ENCODE data around the gene SASS6. TPM values are rescaled to one million over a fixed set of nuclear protein-coding genes. Genes with fewer than 3 reads are reported as not detected.
A peak's percentile ranks its signal among the peaks of the same experiment; 100 is the strongest.

The SASS6 gene
- total RNA-seq, 1 experiment from 2014 or later, result 16.8 TPM

DNA sequence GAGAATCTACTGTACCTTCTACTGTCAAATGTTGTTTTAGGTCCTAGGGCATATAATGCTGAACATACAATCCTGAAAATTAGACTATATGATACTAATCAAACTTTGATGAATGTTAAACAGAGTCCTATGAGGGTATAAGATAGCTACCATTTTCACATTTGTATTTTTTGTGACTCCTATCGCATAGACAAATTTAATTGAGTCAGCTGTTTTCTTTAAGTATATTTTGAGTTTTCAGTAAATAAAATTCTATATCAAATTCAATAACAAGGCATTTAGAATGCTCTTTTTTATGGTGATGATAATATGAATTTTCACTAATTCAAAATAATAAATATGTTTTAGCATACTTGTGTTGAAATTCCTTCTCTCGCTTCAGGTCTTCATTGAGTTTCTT, 35.3 kb upstream of the SASS6 start:
- CTCF ChIA-PET, result no interaction called here
- no TSS peak for BruUV-seq (replicated peaks)
- intact Hi-C loops (cut with micrococcal nuclease; ENCODE audit: unreplicated experiment), result no loop called here

DNA sequence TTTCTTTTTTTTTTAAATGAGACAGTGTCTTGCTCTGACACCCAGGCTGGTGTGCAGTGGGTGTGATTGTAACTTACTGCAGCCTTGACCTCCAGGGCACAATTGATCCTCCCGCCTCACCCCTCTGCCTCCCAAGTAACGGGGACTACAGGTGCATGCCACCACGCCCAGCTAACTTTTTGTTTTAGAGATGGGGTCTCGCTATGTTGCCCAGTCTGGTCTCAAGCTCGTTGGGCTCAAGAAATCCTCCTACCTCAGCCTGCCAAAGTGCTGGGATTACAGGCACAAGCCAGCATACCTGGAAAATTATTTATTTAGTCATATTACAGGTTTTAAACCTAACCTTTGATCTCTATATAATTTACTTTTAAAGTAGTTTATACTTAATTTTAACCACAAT, 32.0 kb upstream of the SASS6 start:
- Histone ChIP-seq H3K4me1 (ENCODE audit: insufficient read depth, low read length, poor library complexity, severe bottlenecking) (no peaks in the 10 kb centered on the region), H3K27me3 (replicated peaks; ENCODE audit: insufficient read depth, low read depth, low read length, poor library complexity) (no peaks in the 10 kb centered on the region), H3K27ac (ENCODE audit: low read depth, low read length, poor library complexity, severe bottlenecking) (no peak overlapping the region), H3K4me3 (ENCODE audit: low read depth, low read length, poor library complexity, severe bottlenecking) (no peak overlapping the region), H3K9me3 (ENCODE audit: low read depth, low read length, poor library complexity, severe bottlenecking) (no peaks in the 10 kb centered on the region), H3K36me3 (ENCODE audit: insufficient read depth, low read length, poor library complexity, severe bottlenecking) (no peaks in the 10 kb centered on the region)
- no peak for DNase-seq (ENCODE audit: low spot score)
- POLR2A ChIA-PET (ENCODE audit: low non-redundant PET), result no interaction called here
- intact Hi-C loops (cut with micrococcal nuclease; ENCODE audit: unreplicated experiment), result no loop called here
- CTCF ChIA-PET, result no interaction called here
- BruUV-seq (replicated peaks), result no TSS peak
- TF ChIP-seq, protein P1, sequence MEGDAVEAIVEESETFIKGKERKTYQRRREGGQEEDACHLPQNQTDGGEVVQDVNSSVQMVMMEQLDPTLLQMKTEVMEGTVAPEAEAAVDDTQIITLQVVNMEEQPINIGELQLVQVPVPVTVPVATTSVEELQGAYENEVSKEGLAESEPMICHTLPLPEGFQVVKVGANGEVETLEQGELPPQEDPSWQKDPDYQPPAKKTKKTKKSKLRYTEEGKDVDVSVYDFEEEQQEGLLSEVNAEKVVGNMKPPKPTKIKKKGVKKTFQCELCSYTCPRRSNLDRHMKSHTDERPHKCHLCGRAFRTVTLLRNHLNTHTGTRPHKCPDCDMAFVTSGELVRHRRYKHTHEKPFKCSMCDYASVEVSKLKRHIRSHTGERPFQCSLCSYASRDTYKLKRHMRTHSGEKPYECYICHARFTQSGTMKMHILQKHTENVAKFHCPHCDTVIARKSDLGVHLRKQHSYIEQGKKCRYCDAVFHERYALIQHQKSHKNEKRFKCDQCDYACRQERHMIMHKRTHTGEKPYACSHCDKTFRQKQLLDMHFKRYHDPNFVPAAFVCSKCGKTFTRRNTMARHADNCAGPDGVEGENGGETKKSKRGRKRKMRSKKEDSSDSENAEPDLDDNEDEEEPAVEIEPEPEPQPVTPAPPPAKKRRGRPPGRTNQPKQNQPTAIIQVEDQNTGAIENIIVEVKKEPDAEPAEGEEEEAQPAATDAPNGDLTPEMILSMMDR (conservative IDR thresholded peaks at IDR 0.05; ENCODE audit: low read depth, low read length), result no peak
- TF ChIP-seq EZH2 (IDR thresholded peaks at IDR 0.05; ENCODE audit: borderline replicate concordance, low read depth, low read length, poor library complexity, severe bottlenecking), result no peak

More for the DNA sequence above, 35.3 kb upstream of the SASS6 start:
- Histone ChIP-seq H3K27me3 (replicated peaks; ENCODE audit: insufficient read depth, low read depth, low read length, poor library complexity) (no peaks in the 10 kb centered on the region), H3K36me3 (ENCODE audit: insufficient read depth, low read length, poor library complexity, severe bottlenecking) (no peaks in the 10 kb centered on the region), H3K4me1 (ENCODE audit: insufficient read depth, low read length, poor library complexity, severe bottlenecking) (no peaks in the 10 kb centered on the region), H3K27ac (ENCODE audit: low read depth, low read length, poor library complexity, severe bottlenecking) (no peak overlapping the region), H3K9me3 (ENCODE audit: low read depth, low read length, poor library complexity, severe bottlenecking) (no peaks in the 10 kb centered on the region), H3K4me3 (ENCODE audit: low read depth, low read length, poor library complexity, severe bottlenecking) (no peak overlapping the region)
- TF ChIP-seq EZH2 (IDR thresholded peaks at IDR 0.05; ENCODE audit: borderline replicate concordance, low read depth, low read length, poor library complexity, severe bottlenecking), result no peak
- TF ChIP-seq, protein P1 (conservative IDR thresholded peaks at IDR 0.05; ENCODE audit: low read depth, low read length), result no peak
- no peak for DNase-seq (ENCODE audit: low spot score)
- POLR2A ChIA-PET (ENCODE audit: low non-redundant PET), result no interaction called here

DNA sequence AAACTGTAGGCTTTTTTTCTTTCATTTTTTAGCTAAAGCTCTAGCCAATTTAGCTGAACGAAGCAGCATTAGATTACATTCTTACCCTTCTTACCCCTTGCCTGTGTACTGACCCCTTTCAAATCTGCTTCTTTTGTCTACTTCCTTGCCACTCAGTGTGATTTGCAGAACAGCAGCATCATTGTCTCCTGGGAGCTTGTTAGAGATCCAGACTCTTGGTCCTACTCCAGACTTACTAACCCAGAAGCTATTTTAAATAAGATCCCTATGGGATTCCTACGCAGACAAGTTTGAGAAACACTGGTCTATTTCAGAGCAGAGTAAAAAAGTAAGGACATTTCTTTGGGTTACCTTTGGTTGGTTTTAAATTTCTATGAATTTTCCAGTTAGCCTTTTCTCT, 31.5 kb upstream of the SASS6 start:
- POLR2A ChIA-PET (ENCODE audit: low non-redundant PET), result interaction anchor here (0.6 kb wide), 1 partner anchor 196 kb away, joined by 9 read pairs; no protein-coding TSS in a partner anchor
- intact Hi-C loops (cut with micrococcal nuclease; ENCODE audit: unreplicated experiment), result no loop called here
- CTCF ChIA-PET, result interaction anchor here (0.6 kb wide), 1 partner anchor 138 kb away, joined by 7 read pairs; no protein-coding TSS in a partner anchor

More for the DNA sequence above, 31.5 kb upstream of the SASS6 start:
- no peaks in the 10 kb centered on the region for H3K36me3 ChIP-seq (ENCODE audit: insufficient read depth, low read length, poor library complexity, severe bottlenecking)
- H3K4me3 ChIP-seq (ENCODE audit: low read depth, low read length, poor library complexity, severe bottlenecking), result no peak overlapping the region
- no peaks in the 10 kb centered on the region for H3K4me1 ChIP-seq (ENCODE audit: insufficient read depth, low read length, poor library complexity, severe bottlenecking)
- peak; percentile 81 for DNase-seq (ENCODE audit: low spot score)
- TF ChIP-seq, protein P1 (conservative IDR thresholded peaks at IDR 0.05; ENCODE audit: low read depth, low read length), result no peak
- no peak for TF ChIP-seq EZH2 (IDR thresholded peaks at IDR 0.05; ENCODE audit: borderline replicate concordance, low read depth, low read length, poor library complexity, severe bottlenecking)
- H3K9me3 ChIP-seq (ENCODE audit: low read depth, low read length, poor library complexity, severe bottlenecking), result no peaks in the 10 kb centered on the region
- no TSS peak for BruUV-seq (replicated peaks)
- no peaks in the 10 kb centered on the region for H3K27me3 ChIP-seq (replicated peaks; ENCODE audit: insufficient read depth, low read depth, low read length, poor library complexity)
- no peak overlapping the region for H3K27ac ChIP-seq (ENCODE audit: low read depth, low read length, poor library complexity, severe bottlenecking)
